SIG-M5 (cell line): ENCODE results near the gene EEFSEC.
A peak's percentile ranks its signal among the peaks of the same experiment; 100 is the strongest.

Experiments
- DNase-seq: peaks from one replicate; lab custom pipeline; 2025; lab: John Stamatoyannopoulos, UW

The EEFSEC gene

GRCh38 chr3:128218548-128219257 is 65.4 kb downstream of the EEFSEC start:
- DNase-seq: no peak

DNA sequence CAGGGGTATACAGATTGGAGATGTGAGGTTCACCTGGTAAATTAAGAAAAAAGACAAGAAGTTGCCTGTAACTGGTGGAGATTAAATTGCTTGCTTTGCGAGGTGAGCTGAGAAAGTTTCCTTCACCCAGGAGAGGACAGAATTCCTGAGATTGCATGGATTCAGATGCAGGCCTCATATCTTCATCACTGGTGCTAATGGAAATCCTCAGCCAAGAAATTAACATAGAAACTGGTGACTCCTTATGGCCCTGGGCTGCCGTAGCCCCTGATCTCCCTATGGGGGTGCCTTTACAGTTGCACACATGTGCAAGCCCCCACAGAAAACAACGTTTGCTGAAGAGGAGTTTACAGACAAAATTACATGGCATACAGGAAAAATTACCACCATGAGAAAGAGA is 68.0 kb downstream of the EEFSEC start:
- DNase-seq: no peak

- DNase-seq: no peak
Observed at GRCh38 chr3:128222796-128223385, 69.6 kb downstream of the EEFSEC start.

DNA sequence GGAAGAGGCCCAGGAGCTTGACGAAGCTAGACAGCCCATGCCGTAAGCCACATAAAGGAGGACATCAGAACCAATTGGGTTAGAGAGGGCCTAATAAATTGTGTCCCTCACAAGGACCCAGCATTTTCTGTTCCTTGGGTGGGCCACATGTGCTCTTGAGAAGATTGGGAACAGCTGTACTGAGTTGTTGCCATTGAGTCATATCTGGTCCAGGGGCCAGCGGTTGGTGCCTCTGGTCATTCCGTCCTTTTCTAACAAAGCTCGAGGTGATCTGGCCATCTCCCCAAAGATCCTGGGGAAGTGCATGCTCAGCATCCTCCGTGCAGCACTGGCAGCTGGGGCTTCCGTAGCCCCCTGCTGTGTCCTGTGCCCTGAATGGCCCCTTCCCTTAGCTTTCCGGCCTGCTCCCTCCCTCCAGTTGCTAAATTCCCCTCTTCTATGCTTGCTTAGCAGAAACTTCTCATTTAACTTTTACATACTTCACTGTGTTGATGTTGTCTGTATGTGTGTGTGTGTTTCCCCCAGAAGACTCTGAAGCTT is 73.0 kb downstream of the EEFSEC start:
- no peak for DNase-seq

DNA sequence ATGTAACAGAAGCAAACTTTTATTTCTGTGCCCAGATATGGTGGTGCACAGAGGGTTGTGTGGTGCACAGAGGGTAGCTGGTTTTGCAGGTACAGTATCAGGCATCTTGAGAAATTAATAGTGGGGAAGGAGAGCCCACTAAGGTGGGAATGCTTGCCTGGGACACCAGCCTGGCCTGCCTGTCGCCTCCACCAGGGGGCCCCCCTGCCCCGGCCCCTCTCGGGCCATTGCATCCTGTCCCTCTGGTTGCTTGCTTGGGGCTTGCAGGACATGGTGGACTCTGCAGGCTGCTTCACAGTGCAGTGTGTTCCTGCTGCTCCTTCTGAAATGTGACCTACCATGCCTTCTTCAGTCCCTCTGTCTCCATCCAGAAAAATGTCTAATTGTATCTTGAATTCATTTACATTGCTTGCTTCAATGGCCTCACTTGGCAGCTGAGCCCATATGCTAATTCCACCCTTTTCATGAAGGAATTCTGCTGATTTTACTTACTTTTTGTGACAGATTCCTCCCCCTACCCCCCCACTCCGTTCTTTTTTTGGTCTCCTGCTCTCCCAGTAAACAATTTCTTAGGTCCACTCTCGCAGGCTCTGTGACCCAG is 73.6 kb downstream of the EEFSEC start:
- no peak for DNase-seq

DNA sequence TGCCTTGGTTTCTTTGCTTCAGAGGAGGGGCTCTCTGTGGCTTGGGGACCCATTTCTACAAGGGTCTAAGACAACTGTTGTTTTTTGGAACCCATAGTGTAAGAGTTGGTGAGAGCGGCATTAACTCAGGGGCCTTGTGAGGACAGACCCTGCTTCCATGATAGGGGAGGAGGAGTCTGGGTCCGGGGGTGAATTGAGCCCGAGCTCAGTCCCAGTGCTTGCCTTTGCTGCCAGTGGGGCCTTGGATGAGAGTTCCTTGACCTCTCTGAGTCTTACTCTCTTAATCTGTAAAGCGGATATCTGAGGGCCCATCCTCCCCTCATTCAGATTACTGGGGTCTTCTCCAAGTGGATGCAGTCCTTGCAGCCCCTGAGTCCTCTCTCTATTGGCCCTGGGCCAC is 74.2 kb downstream of the EEFSEC start:
- DNase-seq: no peak

GRCh38 chr3:128228366-128228910 is 75.2 kb downstream of the EEFSEC start:
- DNase-seq: no peak

DNA sequence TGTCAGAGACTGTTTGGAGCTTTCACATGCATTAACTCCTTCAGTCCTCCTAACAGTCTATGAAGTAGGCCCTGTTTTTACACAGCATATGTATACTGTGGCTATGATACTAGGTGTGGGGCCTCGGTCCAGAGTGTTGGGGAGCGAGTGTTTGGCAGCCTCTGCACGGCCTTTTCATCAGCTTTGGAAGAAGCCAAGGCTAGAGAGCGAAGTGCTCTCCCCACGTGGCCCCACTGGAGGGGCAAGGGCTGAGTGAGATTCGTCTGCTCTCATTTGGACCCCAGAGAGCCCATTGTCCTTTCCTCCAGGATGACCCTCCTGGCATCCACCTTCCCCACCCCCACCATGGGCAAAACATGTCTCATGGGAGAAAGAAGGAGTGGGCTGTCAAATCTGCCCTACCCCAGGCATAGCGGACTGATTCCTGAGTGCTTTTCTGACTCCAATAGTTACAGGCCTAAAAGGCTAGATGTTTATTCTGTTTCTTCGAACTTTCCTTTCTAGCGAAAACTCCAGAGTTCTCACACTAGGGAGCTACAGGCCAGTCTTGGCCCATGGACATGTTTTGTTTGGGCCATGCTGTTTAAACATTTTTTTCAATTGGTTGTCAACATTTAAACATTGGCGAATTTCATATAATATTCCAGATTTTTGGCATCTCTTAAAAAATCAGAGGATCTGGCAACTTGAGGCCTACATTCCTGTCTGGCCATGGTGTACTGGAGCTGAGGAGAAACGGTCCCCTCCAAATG is 76.0 kb downstream of the EEFSEC start:
- no peak for DNase-seq

DNA sequence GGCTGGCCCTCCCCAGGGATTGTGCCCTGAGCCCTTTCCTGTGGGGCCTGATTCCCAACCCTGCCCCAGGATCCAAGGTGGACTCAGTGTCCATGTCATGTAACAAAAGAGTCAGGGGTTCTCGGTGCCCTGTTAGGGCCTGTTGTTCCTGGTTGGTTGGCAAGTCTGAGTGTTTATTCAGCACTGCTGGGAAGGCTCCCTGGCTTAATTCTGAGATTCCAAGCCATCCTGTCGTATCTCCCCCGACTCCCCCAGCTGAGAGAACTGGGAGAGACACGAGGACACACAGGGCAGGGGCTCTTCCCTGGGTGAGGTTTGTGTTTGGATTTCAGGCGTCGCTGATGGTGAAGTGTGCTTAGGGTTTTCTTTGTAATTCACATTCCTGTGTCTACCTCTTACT is 78.3 kb downstream of the EEFSEC start:
- DNase-seq: no peak

DNA sequence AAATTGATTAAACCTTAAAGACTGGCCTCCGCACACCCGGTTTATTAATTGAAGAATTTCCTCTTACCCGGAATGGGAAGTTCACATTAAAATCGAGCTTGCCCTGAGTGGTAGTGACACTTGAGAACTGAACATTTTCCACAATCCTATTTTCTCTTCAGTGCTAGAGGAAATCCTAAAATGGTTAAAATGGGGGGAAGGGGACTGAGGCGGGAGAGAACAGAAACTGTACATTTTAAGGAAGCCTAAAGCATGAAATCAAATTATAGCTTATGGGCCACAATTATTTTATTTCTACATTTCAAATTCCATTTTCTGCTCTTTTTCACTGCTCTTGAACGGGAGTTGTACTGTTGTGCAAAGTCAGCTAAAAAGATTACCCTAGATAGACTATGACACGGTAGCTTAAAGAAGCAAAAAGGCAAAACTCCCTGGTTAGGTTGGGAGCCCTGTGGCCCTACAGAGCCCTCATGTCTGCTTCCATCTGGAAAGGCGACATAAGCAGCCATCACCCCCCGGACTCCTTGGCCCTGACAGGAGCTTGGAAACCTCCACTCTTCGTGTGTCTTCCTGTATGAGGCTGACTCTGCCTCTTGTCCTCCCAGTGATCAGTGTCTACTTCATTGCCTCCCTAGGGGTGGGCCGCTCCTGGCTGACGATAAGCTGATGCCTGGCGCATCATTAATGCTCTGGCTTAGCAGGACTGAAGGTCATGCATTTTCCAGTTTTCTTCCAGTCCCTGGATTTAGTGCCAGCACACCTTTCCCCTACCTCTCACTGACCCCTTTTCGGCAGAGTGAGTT is 79.3 kb downstream of the EEFSEC start:
- no peak for DNase-seq

- DNase-seq: no peak
Observed at GRCh38 chr3:128235207-128235926, 82.1 kb downstream of the EEFSEC start.

- no peak for DNase-seq
Observed at GRCh38 chr3:128236657-128237056, 83.4 kb downstream of the EEFSEC start.

DNA sequence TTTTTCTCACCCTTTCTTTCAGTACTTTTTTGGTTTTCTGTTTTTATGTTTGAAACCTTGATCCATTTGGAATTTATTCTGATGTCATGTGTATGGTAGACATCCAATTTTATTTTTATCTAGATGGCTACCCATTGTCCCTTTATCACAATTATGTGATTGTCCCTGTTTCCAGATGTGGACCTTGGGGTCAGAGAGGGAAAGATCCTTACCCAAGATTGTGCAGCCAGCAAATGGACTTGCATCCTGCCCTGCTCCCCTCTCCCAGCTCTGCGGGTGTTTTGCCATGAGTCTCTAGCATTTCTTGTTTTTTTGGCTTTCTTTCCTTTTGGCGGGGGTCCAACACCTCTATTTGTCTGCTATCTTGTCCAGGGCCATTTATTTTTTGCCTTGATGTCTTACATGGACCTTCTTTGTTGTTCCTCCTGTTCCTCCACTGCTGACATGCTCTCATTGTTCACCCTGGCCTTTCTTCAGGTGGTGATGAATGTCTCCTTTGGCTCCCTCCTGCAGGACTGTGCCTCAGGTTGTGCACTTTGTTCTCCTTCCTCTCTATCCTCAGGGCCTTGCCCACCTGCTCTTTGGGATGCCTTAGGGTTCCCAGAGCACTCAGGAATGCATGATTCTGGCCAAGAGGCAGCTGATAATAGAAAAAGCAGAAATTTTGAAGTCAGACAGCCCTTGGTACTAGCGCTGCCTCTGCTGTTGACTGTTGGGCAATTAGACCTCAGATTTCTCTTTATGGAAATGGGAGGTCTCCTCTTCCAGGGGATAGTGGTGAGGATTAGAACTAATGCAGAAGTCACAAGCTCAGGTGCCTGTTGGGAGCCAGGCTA is 84.3 kb downstream of the EEFSEC start:
- DNase-seq: no peak

DNA sequence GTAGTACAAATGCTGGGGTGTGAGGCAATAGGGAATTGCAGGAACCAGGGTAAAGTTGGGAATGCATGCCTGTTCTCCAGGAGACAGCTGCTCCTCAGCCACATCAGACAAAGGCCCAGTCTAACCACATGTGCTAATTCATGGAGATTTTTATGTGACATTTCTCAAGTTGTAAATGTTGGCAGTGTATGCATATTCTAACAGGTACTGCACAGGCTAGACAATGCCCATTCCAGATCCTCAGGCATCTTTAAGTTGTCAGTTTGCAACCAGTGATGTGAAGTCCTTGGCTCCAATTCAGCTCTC is 84.9 kb downstream of the EEFSEC start:
- DNase-seq: no peak

DNA sequence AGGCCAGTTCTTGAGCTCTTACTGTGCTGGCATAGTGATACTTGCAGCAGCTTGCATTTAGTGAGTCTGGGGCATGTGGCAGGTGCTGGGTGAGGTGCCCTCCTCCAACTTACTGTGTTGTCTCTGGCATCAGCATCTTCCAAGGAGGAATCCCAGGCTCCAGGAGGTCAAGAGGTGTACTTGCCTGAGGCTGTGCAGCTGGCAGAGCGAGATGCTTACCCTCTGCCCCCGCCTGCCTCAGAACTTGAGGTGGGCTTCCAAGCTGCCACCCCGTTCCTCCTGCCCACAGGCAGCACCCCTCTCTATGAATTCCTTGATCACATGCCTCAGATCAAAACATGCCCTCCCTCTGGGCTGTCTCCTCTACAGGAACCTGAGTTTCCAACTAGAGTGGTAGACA is 86.0 kb downstream of the EEFSEC start:
- no peak for DNase-seq

DNA sequence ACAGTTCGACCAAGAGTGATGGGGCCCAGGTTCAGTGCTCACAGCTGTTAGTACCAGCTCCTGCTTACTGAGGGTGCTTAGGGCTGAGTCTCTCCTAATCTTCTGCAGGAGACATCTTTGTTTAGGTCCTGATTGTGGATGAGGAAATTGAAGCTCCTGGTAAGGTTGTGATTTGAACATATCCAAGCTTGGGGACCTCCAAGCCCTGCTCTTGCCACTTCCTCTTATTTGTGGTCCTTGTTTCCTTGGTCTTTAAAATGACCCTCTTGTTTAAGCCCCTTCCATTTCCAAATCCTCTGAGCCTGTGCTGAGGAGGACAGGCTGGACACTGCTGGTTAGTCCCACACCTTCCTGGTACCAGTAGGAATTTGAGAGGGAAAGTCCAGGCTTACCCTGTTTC is 87.0 kb downstream of the EEFSEC start:
- no peak for DNase-seq

DNA sequence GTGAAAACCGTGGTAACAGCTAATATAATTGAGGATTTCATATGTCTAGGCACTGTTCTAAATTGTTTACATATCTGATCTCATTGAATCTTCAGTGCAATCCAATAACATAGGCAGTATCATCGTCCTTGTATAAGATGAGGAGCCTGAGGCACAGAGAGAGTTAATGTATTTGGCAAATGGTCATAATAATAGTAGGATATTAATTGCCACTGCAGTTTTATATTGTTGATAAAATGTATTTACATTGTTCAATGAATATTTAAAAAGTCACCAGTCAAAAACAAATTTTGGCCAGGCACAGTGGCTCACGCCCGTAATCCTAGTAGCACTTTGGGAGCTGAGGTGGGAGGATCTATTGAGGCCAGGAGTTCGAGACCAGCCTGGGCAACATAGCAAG is 88.5 kb downstream of the EEFSEC start:
- no peak for DNase-seq

DNA sequence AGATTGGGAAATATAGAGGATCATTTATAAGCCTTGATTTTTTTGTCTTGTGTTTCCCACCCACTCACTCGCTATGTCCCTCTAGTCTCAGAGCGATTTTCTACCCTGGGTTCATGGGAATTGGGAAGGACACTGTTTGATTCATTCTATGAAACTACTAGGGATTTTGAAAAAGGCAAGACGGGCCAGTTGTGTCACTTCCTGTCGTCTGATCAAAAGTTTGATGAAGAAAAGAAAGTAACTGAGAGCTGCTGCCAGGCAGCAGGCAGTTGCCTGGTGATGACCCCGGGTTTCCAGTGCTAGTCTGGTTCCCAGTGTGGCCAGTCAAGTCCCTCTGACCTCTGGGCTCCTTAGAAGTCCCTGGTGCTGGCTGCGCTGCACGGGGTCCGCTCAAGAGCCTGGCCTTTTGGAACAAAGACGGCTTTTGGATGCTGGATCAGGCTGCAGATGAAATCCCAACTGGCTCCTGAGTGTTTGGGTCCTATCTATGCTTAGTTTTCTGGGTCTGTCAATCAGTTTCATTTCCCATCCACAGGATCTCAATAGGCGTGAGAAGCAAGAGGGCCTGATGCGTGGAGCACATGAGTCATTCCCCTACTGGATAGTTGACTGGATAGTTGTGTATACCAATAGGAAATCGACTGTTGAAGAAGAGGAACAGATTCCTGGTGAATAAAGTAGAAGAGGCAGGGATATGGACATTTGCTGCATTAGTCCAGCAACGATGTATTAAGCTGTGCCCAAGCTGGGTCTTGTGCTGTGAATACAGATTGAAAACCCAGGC is 89.7 kb downstream of the EEFSEC start:
- peak; percentile 25 for DNase-seq
